ENCODE data around the gene TTL.
A peak's percentile ranks its signal among the peaks of the same experiment; 100 is the strongest.
"Not testable (repeated sequence)": the region's sequence is repeated elsewhere in the genome, so short reads cannot be mapped to it uniquely, and the experiment has no call there.

TTL gene

DNA sequence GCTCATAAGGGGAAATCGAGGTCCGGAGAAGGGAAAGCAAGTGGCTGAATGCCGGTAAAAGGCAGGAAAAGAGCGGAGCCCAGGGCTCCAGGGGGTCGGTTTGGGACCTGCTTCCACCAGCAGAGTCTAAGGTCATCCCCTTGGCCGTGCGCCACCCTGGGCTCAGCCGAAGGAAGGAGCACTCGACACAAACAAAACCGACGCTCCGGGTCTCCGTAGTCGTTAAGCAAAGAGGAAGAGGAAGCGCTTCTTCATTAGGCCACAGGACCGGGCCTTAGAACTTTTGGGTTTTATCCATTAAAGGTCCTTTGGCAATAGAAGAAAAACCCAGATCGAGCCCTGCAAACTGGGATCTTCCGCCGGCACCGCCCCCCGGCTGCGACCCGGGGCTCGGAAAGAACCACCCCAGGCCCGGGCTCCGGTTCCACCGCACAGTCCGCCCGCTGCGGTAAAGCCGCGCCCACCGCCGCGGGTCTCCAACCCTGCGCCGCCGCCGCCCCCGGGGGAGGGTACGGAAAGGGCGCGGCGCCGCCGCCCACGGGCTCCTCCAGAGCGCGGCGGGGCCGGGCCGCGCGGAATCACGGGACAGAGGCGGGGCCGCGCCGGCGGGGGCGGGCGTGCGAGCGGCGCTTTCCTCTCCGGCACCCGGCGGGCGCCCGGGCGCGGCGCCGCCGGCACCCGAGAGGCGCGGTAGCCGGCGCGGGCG is at the start of gene TTL:
Gene TTL (plus strand): TSS at position 629 of the 706 bp plus-strand sequence. CDS start 189 bp downstream, outside the sequence.
- DNase-seq, result peak; percentile 62 to 79

DNA sequence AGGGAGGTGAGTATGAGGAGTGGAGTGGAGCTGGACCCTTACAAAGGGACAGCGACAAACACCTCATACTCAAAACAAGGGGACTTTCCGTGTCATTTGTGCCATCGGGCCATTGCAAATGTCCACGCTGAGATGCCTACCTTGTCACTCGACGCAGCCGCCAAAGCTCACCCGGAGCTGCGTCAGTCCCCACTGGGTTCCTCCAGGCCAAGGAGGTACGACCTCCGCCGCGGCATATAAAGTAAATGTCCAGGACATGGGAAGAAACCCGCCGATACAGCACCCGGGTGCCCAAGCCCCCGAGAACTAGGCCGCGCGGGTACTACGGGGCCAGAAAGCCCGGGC is 49.6 kb upstream of the TTL start:
- not testable (repeated sequence) for DNase-seq

DNA sequence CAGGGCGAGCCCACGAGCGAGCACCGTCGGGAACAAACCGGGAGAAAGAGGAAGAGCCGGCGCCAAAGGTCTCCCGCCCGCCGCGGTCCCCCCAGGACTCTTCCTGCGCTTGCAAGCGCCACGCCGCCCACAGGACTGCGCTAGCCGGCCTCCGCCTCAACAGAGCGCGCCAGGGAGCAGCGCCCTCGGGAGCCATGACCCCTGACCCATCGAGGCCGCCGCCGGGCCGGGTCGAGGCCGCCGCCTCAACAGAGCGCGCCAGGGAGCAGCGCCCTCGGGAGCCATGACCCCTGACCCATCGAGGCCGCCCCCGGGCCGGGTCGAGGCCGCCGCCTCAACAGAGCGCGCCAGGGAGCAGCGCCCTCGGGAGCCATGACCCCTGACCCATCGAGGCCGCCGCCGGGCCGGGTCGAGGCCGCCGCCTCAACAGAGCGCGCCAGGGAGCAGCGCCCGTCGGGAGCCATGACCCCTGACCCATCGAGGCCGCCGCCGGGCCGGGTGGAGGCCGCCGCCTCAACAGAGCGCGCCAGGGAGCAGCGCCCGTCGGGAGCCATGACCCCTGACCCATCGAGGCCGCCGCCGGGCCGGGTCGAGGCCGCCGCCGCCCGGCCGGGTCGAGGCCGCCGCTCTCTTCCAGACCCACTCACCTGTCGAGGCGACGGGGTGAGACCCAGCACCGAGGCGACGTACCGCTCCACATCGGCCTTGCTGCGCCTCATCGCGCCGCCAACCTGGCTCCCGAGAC is 49.0 kb upstream of the TTL start:
- DNase-seq, result not testable (repeated sequence)

DNA sequence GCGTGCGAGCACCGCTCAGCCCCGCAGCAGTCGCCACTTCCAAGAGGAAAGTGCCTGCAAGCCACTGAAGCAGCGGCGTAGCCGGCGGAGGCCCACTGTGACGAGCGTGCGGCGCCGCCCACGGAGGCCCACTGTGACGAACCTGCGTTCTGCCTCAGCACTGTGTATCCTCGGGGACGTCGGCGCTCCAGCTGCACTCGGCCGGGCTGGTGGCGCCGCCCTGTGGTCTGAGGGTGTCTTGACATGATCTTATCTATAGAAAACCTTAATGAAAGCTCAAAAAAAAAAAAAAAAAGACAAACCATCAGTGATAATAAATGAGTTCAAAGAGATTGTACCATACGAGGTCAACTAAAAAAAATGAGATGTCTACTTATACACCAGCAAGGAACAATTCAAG is 48.5 kb upstream of the TTL start, which contains the start of gene RGPD8:
Gene RGPD8 (minus strand): TSS at position 166 of the 400 bp plus-strand sequence. CDS start 192 bp downstream, outside the sequence.
- DNase-seq, result not testable (repeated sequence)

DNA sequence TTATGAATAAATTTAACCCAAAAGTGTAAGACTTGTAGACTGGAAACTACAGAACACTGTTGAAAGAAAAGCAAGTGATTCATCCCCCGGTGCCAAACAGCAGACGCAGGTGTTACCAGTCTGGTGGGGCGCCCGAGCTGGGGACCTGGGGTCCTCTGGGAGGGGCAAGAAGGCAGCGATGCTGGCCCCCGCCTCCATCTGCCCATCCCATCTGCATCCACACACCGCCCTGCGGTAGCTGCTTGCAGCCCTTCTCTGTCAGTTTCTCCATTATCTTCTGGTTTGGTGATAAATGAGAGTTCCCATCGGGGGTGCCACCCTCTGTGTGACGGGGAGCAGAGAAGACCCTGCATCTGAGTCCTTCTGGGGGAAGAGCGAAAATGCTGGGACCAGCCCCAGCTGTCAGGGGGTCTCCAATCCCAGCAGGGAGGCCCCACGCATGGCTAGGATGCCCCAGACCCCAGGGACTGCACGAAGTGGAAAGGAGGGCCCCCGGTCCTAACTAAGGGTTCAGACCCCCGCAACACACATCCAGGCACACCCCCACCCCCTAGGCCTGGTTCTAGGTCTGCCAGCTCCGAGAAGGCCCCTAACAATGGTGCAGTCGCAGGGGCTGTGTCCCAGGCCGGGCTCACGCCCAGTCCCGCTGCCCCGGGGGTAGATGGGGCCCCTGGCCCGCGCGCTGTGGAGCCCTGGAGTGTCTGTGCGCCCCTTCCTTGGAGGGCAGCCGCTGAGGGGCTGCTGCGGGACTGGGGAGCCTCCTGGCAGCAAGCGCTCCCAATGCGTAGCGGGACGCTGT is 47.8 kb upstream of the TTL start:
- DNase-seq, result no peak

DNA sequence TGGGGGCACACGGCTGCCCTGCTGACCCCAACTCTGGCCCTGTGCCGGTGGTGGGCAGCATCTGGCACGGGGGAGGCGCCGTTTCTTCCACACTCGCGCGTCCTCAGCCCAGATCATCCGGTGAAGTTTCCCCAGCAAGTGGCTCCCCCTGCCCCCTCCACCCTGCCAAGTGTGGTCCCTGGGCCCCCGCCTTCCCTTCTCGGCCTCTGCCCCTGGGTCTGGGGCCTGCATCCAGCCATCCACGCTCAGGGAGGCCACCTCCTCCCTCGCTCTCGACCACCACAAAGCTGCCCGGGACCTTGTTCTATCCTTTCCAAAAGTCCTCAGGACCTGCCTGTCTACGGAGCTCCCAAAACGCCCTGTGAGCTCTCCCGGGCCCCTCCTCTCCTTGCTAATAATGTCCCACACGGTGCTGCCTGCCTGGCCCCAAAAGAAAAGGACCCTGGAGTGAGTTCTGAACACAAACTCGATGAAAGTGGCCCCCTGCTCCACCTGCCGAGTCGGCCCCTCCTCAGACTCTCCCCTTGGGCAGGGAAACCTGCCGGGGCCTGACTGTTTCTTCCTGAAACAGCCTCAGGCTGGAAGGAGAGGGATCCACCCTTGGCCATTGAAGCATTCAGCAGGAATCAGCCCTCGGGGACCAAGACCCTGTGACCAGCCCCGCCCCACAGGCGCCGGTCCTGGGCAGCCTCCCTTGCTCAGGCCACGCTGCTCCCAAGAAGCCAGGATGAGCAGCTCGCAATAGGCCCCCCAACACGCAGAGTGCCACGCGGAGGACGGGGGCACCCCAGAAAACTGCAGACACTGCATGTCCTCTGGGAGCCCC is 46.9 kb upstream of the TTL start:
- not testable (repeated sequence) for DNase-seq

DNA sequence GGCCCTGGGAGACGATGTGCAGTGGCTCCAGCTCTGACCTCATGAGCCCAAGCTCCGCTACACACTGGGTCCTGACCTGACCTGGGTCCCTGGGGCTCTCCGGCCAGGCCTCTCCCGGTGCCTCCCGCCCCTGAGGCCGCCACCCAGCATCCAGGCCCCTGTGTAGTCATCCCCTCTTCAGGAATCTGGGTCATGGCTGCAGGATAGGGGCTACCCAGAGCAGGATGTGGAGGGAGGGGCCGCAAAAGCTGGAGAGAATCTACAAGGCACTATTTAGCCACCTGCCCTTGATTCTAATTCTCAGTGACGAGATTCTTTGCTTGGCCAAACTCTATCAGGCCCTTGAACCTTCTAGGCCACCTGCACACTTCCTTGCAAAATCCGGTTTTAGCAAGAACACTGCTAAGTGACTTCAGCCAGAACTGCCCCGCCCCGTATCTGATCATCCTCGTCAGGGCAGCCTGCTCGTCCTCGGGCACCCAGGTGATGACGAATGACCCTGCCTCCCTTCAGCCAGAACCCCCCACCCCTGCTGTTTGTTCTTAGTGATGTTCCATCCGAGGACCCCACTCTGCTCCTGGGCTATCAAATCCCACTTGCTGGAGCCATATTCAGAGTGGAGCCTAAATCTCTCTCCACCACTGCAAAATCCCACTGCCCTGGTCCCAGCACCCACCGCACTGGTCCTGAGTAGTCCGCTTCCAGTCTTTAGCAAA is 46.1 kb upstream of the TTL start:
- not testable (repeated sequence) for DNase-seq

DNA sequence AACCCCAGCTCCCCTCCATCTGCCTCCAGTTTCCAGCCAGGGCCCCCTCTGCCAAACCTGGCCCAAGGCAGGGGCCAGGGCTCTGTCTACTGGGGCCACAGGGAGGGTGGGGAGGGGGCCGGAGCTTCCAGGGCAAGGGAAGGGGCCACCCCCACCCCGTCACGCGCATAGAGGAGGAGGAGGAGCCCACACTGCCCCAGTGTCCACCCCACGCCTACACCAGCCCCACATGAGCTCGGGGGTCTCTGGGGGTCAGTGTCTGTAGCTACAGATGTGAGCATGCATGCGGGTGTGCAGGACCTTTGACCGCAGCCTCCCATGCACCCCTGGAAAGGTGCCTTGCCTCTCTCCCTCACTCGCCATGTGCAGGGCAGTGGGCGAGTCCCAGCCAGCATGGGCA is 45.0 kb upstream of the TTL start:
- not testable (repeated sequence) for DNase-seq

DNA sequence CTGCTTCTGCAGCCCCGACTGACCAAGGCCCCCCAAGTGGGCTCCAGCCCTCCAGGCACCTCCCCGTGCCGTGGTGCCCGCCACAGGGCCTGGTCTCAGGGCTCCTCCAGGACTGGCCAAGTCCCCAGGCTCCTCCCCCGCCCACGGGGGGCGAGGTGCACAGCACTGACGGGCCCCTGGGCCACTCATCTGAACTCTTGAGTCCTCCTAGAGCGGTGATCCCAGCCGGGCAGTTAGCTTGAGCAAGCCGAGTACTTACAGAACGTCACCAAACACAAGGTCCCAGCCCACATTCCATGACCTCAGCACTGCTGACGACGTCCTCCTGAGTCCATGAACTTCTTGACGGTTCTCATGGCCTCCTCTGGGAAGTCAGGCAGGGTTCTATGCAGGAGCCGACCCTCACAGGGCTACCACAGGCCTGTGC is 44.5 kb upstream of the TTL start:
- DNase-seq, result not testable (repeated sequence)

DNA sequence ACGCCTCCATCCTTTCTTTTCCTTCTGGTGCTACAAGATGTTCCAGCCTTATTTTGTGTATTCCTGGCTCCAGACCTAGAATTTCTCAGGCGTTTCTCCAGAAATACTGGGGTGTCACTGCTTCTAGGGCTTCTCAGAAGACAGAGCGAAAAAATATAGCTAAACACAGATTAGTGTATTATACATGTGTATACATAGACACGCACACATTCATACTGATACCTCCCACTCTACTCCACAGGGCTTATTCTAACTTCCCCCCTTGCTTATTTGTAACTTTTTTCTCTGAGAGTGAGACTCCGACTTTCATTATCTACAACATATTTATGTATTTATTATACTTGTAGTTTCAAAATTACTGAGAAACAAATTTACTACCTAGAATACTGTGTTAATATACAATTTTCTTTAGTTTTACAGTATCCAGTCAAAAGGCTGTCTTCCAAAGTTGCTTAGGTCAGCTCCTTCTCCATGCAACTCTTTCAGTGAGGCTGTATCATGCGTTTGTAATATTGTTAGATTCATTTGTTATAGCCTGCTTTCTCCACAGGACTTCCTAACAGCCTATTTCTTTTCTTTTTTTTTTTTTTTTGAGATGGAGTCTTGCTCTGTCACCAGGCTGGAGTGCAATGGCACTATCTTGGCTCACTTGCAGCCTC is 43.2 kb upstream of the TTL start:
- DNase-seq, result not testable (repeated sequence)

DNA sequence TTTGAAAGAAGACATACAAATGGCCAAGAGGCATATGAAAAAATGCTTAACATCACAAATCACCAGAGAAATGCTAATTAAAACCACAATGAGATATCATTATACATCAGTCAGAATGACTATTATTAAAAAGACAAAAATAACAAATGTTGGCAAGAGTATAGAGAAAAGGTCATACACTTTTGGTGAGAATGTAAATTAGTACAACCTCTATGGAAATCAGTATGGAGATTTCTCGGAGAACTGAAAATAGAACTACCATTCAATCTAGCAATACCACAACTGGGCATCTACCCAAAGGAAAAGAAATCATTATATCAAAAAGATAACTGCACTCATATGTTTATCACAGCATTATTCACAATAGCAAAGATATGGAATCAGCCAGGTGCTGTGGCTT is 37.7 kb upstream of the TTL start:
- not testable (repeated sequence) for DNase-seq

DNA sequence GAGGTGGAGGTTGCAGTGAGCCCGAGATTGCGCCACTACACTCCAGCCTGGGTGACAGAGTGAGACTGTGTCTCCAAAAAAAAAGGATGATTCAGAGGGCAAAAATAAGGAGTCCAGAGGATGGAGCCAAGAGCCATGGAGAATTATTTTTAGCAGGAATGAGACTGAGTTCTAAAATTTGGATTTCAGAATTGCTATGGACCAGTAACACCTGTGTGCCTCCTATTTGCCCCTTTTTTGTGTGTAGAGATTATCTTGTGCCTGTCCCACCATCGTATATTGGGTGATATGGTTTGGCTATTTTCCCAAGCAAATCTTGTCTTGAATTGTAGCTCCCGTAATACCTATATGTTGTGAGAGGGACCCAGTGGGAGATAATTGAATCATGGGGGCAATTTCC is 32.1 kb upstream of the TTL start:
- no peak for DNase-seq

DNA sequence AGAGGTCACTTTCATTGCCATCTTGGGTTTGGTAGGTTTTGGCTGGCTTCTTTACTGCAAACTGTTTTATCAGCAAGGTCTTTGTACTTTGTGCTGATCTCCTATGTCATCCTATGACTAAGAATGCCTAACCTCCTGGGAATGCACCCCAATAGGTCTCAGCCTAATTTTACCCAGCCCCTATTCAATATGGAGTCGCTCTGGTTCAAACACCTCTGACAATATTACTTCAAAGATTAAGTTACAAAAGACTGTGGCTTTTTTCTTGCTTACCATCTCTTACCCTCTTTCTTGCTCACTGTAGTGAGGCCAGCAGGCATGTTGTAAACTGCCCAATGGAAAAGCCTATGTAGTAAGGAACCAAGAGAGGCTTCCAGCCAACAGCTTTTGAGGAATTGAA is 30.6 kb upstream of the TTL start:
- DNase-seq, result no peak

DNA sequence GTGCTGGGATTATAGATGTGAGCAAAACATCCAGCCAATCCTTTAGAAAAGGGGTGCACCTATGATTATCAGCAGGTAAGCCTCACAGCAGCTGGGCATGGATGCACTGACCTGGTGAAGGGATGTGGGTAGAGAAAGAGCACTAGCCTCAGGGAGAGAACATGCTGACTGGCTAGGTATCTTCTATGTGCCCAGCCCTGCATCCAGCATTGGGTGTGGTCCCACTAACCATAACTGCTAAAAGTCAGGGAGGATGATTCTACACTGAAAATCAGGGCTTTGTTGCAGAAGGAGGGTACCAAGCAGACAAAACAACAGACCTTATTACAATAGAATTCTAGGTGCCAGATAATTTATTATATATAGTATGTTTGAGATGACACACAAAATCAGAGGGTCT is 27.4 kb upstream of the TTL start:
- DNase-seq, result no peak

DNA sequence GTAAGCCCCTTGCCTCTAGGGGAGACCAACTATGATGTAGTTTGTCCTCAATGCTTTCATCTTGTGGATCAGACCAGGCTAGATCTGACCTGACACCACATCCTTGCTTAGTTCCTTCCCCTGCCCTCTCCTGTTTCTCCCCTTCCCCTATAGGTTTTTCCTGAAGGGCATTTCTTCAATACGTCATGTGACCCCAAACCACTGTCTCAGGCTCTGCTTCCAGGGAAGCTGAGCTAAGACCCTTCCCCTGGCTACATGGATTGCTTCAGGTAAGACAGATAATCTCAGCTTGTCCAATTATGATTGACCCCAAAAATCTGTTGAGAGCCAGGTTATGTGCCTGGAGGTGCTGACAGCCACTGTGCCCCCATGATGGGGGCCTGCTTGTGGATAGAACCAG is 22.6 kb upstream of the TTL start:
- no peak for DNase-seq

DNA sequence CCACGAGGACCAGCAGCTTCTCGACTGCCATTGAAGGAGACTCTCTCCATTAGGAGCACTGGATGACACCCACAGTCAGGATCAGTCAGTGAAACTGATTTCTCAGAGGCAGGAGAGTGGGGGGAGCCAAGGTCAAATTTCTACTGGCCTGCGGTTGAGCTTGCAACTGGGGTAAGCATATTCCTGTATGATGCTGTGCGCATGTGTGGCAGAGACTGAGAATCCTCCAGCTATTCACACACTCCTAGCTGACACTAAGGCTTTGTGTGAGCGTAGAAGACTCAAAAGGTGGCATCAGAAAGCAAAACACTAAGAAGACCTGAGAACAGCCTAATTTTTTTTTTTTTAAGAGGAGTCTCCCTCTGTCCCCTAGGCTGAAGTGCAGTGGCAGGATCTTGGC is 19.8 kb upstream of the TTL start:
- DNase-seq, result no peak

DNA sequence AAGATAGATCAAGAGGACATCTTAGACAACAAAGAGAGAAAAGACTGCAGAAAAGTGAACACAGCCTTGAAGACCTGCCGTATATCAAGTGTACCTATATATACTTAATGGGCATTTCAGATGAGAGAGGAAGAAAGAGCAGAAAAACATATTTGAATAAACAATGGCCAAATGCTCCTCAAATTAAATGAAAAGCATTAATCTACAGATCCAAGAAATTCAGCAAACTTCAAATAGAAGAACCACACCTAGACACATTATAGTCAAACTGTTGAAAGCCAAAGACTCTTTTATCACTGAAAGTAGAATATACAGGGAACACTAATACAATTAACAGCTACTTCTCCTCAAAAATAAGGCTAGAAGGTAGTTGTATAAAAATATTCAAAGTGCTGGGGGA is 18.7 kb upstream of the TTL start:
- no peak for DNase-seq

DNA sequence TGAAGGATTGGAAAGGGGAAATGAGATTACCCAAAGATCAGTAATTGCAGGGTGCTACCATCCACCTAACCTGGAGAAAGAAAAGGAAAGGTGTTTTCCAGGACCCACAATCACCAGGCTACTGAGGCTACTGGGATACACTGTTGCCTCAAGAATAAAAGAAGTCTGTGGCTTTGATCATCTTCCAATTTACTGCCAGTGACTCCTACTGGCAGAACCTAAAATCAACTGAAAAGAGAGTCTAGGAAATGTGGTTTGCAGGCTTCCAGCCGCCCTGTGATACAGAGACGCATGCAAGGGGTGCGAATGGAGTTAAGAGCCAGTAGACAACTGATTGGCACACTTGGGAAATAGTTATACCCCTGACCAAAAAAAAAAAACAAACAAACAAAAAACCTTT is 16.6 kb upstream of the TTL start:
- DNase-seq, result no peak

DNA sequence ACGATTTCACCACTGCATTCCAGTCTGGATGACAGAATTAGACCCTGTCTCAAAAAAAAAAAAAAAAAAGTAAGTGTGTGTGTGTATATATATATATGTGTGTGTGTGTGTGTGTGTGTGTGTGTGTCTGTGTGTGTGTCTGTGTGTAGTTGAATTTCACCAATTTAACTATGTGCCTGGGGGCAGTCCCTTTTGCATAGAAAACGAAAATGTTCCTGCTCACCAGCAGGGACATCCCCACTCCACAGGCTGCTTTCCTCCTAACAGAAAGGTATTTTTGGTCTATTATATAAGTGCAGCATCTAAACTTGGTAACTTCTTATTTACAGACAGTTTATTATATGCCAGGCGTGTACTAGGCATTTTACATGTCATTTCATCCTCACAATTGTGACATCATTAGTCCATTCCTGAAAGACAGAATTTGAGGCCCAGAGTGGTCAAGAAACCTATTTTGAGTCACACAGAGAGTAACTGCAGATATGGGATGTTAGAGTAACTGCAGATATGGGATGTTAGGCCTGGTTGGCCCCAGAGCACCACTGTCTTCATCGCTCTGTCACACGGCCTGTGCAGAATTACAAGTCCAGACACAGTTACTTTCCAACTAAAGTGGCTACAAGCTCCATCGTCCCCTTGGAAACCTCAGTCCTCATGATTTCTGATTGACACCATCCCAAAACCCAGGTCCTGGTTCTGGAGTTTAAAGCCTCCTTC is 9.3 kb upstream of the TTL start:
- no peak for DNase-seq

DNA sequence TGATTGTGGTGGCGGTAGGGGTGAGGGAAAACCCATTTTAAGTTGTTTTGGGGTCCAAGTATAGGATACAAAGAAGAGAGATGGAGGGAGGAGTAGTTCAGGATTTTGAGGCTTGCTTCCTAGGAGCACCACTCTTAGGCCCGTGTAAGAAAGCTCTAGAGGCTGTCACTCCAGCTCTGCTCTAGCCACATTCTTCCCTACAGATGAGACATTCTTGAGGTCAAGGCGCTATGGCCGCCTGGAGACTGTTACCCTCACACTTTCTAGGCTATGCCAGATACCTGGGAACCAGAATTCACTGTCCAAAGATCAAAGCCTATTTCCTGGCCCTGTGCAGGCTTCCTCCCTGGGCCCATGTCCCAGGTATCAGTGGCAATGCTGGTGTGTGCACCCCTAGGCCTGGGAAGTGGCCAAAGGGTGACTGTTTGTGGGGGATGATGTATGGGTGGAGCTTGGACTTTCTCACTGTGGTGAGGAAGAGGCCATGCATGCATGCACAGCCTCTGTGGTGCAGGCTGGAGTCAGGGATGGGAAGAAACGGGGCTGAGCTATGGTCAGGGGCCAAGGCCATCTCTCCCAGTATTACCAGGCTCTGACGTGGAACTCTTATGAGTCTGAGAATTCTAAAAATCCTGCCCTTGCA is 7.0 kb upstream of the TTL start:
- DNase-seq, result no peak
